HG03064 (cell line): ENCODE results near the gene INPP4B.
A peak's percentile ranks its signal among the peaks of the same experiment; 100 is the strongest.

Experiments used
- ATAC-seq: cut with Tn5 transposase; IDR thresholded peaks from one replicate; pipeline ENCODE4 v1.9.1; 2021; ENCODE audit warnings: low read depth; ENCODE audit not compliant: unreplicated experiment

Gene INPP4B

GRCh38 chr4:142191901-142192300, 654.2 kb downstream of the INPP4B start:
- ATAC-seq, result no peak

- ATAC-seq, result no peak
Measured at GRCh38 chr4:142181021-142181420, 665.1 kb downstream of the INPP4B start.

- no peak for ATAC-seq
Measured at GRCh38 chr4:142169216-142169615, 676.9 kb downstream of the INPP4B start.

GRCh38 chr4:142168181-142168580, 677.9 kb downstream of the INPP4B start:
- no peak for ATAC-seq

GRCh38 chr4:142164767-142165500, 681.2 kb downstream of the INPP4B start:
- ATAC-seq, result no peak

GRCh38 chr4:142161086-142161485, 685.0 kb downstream of the INPP4B start:
- no peak for ATAC-seq

GRCh38 chr4:142160509-142160908, 685.6 kb downstream of the INPP4B start:
- no peak for ATAC-seq

- no peak for ATAC-seq
Measured at GRCh38 chr4:142158980-142159379, 687.1 kb downstream of the INPP4B start.

GRCh38 chr4:142156256-142156655, 689.8 kb downstream of the INPP4B start:
- ATAC-seq, result no peak

GRCh38 chr4:142155347-142155746, 690.8 kb downstream of the INPP4B start:
- no peak for ATAC-seq

- no peak for ATAC-seq
Measured at GRCh38 chr4:142150483-142150882, 695.6 kb downstream of the INPP4B start.

- no peak for ATAC-seq
Measured at GRCh38 chr4:142144813-142145212, 701.3 kb downstream of the INPP4B start.

GRCh38 chr4:142142366-142143054, 703.6 kb downstream of the INPP4B start:
- ATAC-seq, result no peak

GRCh38 chr4:142141224-142141623, 704.9 kb downstream of the INPP4B start:
- ATAC-seq, result no peak

GRCh38 chr4:142130666-142131065, 715.4 kb downstream of the INPP4B start:
- ATAC-seq, result no peak

- no peak for ATAC-seq
Measured at GRCh38 chr4:142129931-142130330, 716.2 kb downstream of the INPP4B start.

GRCh38 chr4:142129473-142129872, 716.6 kb downstream of the INPP4B start:
- ATAC-seq, result no peak

GRCh38 chr4:142128529-142128928, 717.6 kb downstream of the INPP4B start:
- no peak for ATAC-seq

GRCh38 chr4:142126890-142127497, 719.1 kb downstream of the INPP4B start:
- ATAC-seq, result peak; percentile 67

- no peak for ATAC-seq
Measured at GRCh38 chr4:142124874-142125273, 721.2 kb downstream of the INPP4B start.

- ATAC-seq, result no peak
Measured at GRCh38 chr4:142121448-142122350, 724.4 kb downstream of the INPP4B start.
